Mucosa of descending colon (tissue), 3 donors: ENCODE measurements around the gene CYREN. TPM values are rescaled to one million over a fixed set of nuclear protein-coding genes. Genes with fewer than 3 reads are reported as not detected.

Experiments
- ATAC-seq: fragments of 200-7000 bp; cut with Tn5 transposase; one replicate; pipeline ENCODE4 v1.9.1; 2020; ENCODE audit warnings: mild to moderate bottlenecking, moderate library complexity
- DNase-seq, 3 donors: peaks; one replicate each; pipeline ENCODE4 v3.0.0-alpha.2; 2020
- H3K36me3 ChIP-seq: fragments of 200-600 bp; one replicate; pipeline ENCODE4 v1.8.0; 2021; ENCODE audit warnings: low read depth, mild to moderate bottlenecking
- H3K4me1 ChIP-seq: fragments of 200-600 bp; one replicate; pipeline ENCODE4 v1.8.0; 2021; ENCODE audit warnings: low read depth, mild to moderate bottlenecking
- H3K4me3 ChIP-seq: fragments of 200-600 bp; one replicate; pipeline ENCODE4 v1.8.0; 2021; ENCODE audit warnings: mild to moderate bottlenecking
- H3K9me3 ChIP-seq: fragments of 200-600 bp; one replicate; pipeline ENCODE4 v1.8.0; 2021; ENCODE audit warnings: mild to moderate bottlenecking
- CTCF ChIP-seq: fragments of 200-600 bp; IDR thresholded peaks from one replicate; pipeline ENCODE4 v1.8.0; 2022; ENCODE audit warnings: antibody characterized with exemption, mild to moderate bottlenecking
- intact Hi-C, 2 donors: fragments of 100-400 bp; cut with DNase I in 1 of 2; cut with micrococcal nuclease in 1 of 2; formaldehyde crosslinking; loops; one replicate each; pipeline versions ENCODE4 v1.11.0 to v1.11.1; 2022; cut with DNase I, micrococcal nuclease
- total RNA-seq, 3 donors: library from RNA; stranded (reverse); fragmentation: NEBNext Ultra II Directional in 2 of 3; extraction: Animal tissue kit (Norgen Biotek cat#: 25700) in 2 of 3; gene quantifications; one replicate each; pipeline versions ENCODE4 v1.2.1 to v1.2.4, GENCODE V29; 2021 to 2023
- donor health status: DM: no; HTN: no; CAD: no; lungs with moderate emphysema.
- donor health status: DM: no; HTN: no; CAD: no.
- donor health status: DM: no; HTN: yes; CAD: no.

The CYREN gene
- total RNA-seq, 3 donors from 2014 or later = 34.4 to 42.0 (median 41.2) TPM

- ATAC-seq (no peak), DNase-seq (no peak)
- Histone ChIP-seq H3K4me3 (no peak overlapping the region), H3K9me3 (no peaks in the 10 kb centered on the region), H3K36me3 (no peaks in the 10 kb centered on the region), H3K4me1 (no peaks in the 10 kb centered on the region)
- intact Hi-C loops = no loop called here
- TF ChIP-seq CTCF = no peak
Measured at GRCh38 chr7:135199439-135199838, 28.9 kb upstream of the CYREN start.

- intact Hi-C loops = no loop called here
- Histone ChIP-seq H3K36me3 (no peaks in the 10 kb centered on the region), H3K4me3 (no peak overlapping the region), H3K4me1 (no peaks in the 10 kb centered on the region), H3K9me3 (no peaks in the 10 kb centered on the region)
- DNase-seq (no peak), ATAC-seq (no peak)
- TF ChIP-seq CTCF = no peak
Measured at GRCh38 chr7:135197906-135198655, 27.6 kb upstream of the CYREN start.

- H3K4me3 ChIP-seq = no peak overlapping the region
- no peaks in the 10 kb centered on the region for H3K4me1 ChIP-seq
- no peaks in the 10 kb centered on the region for H3K36me3 ChIP-seq
- H3K9me3 ChIP-seq = no peaks in the 10 kb centered on the region
- intact Hi-C loops = no loop called here
- TF ChIP-seq CTCF = no peak
- DNase-seq (no peak), ATAC-seq (no peak)
Measured at GRCh38 chr7:135197343-135197742, 26.8 kb upstream of the CYREN start.

GRCh38 chr7:135195968-135196629 lies 25.6 kb upstream of the CYREN start:
- DNase-seq = no peak
- intact Hi-C loops = no loop called here
- no peak for ATAC-seq
- no peaks in the 10 kb centered on the region for H3K4me1 ChIP-seq
- H3K9me3 ChIP-seq = no peaks in the 10 kb centered on the region
- H3K36me3 ChIP-seq = no peaks in the 10 kb centered on the region
- TF ChIP-seq CTCF = no peak
- H3K4me3 ChIP-seq = no peak overlapping the region

GRCh38 chr7:135195156-135195555 lies 24.6 kb upstream of the CYREN start:
- intact Hi-C loops = no loop called here
- Histone ChIP-seq H3K9me3 (no peaks in the 10 kb centered on the region), H3K36me3 (no peaks in the 10 kb centered on the region), H3K4me3 (no peak overlapping the region), H3K4me1 (no peaks in the 10 kb centered on the region)
- no peak for TF ChIP-seq CTCF
- ATAC-seq (no peak), DNase-seq (no peak)
